Ovary (tissue), 3 donors: Measurements from ENCODE around the gene SEC14L1.

Experiments used
- CTCF ChIP-seq, 3 donors: fragments of 450-650 bp in 2 of 3; fragments of 200-600 bp in 1 of 3; IDR thresholded peaks; one replicate each; pipeline versions ENCODE4 v1.5.1 to v1.8.0; 2016 to 2022; ENCODE audit warnings: antibody characterized with exemption in 3 of 3, mild to moderate bottlenecking in 1 of 3
- EP300 ChIP-seq: sonication (generic); formaldehyde crosslinking; IDR thresholded peaks from one replicate; pipeline ENCODE4 v1.6.1; 2017; ENCODE audit warnings: antibody characterized with exemption
- POLR2A ChIP-seq: fragments of 450-650 bp; IDR thresholded peaks from one replicate; pipeline ENCODE4 v1.6.1; 2017; ENCODE audit warnings: antibody characterized with exemption, mild to moderate bottlenecking, moderate library complexity
- donor health status: DM: no; HTN: no; CAD: no.

DNA sequence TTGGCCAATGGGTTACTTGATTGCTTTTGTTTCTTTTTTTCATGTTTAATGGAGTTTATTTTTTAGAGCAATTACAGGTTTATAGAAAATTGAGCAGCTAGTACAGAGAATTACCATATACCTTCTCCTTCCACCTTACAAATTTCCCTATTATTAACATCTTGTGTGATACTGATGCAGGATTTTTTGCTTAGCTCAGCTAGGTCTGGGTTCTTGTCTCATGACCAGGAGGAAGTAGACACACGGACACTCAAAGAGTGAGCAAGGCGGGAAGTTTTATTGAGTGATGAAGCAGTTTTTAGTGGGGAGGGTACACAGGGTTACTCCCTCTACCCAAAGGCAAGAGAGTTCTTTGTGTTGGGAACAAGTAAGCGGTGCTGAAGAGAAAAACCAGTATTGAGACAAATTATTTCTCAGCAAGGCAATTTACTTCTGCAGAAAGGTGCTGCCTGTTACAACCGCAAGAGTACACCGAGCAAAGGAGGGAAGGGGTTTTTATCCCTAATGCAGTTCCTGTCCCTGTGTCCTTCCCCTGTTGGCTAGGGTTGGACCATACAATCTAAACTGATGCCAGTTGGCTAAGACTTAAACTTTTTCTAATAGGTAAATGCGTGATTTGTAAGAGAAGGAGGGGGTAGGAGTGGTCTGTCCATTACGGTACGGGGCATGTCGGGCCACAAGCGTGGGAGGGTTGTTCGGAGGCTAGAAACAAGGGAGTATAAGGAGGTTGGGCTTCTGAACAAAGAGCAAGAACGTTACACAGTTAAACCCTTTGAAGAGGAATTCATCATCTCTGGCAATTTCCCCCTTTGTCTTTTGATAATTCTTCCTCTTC is 26.9 kb downstream of the SEC14L1 start:
- no peak for TF ChIP-seq POLR2A
- TF ChIP-seq CTCF (IDR thresholded peaks at IDR 0.05) = no peak
- no peak for TF ChIP-seq EP300
